ENCODE results near the gene KIF16B. TPM values are rescaled to one million over a fixed set of nuclear protein-coding genes. Genes with fewer than 3 reads are reported as not detected.

The KIF16B gene
- total and polyA plus RNA-seq, 8 donors, result 5.0 to 59.8 (median 24.2) TPM

DNA sequence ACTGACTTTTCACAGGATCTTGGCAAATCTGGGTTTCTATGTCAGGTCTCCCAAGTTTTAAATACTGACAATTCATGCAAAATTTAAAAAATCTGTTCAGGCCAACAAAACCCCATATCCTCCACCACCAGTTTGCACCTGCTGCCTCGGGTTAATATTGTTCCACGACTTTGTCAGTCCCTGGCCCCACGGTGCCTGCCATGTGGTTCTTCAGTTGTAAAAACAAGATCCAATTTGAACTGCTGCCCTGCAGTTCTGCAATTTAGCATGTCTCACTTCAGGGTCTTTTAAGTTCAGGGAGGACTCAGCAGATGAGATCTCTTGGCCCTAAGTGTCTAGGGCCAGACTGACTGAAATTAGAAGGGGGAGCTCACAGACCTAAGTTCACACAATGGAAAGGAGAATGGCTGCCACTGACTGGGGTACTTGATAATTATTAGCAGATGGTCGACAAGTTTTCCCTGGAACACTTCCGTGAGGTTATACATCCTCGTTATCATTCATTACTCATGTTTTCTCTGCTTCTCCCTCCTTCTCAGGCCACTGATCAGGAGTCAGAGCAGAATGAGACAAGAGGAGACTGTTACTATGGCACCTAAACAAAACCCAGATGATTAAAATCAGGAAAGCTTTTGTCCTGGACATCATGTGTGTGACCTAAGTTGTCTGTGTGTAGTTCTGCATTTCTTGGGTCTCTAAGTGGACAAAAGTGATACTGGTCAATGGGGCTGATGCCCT, 223.6 kb downstream of the KIF16B start:
- H3K9me3 ChIP-seq, result no peaks in the 10 kb centered on the region
- peaks cover 0 to 15% (median 5%) of the 10 kb centered on the region in 4 donors for H3K36me3 ChIP-seq
- WGBS, 5 donors, result 76 to 93% (median 81%) methylated on average over 6 of the region's 6 CpGs
- no peak overlapping the region for H3K4me3 ChIP-seq
- DNase-seq, result no peak
- H3K27me3 ChIP-seq, result no peaks in the 10 kb centered on the region
- intact Hi-C loops (cut with DNase I; ENCODE audit: low total_unique reads), result no loop called here
- no peak for TF ChIP-seq POLR2A (IDR thresholded peaks at IDR 0.05)
- TF ChIP-seq, protein P1, sequence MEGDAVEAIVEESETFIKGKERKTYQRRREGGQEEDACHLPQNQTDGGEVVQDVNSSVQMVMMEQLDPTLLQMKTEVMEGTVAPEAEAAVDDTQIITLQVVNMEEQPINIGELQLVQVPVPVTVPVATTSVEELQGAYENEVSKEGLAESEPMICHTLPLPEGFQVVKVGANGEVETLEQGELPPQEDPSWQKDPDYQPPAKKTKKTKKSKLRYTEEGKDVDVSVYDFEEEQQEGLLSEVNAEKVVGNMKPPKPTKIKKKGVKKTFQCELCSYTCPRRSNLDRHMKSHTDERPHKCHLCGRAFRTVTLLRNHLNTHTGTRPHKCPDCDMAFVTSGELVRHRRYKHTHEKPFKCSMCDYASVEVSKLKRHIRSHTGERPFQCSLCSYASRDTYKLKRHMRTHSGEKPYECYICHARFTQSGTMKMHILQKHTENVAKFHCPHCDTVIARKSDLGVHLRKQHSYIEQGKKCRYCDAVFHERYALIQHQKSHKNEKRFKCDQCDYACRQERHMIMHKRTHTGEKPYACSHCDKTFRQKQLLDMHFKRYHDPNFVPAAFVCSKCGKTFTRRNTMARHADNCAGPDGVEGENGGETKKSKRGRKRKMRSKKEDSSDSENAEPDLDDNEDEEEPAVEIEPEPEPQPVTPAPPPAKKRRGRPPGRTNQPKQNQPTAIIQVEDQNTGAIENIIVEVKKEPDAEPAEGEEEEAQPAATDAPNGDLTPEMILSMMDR (IDR thresholded peaks at IDR 0.05), result no peak
- TF ChIP-seq EP300 (IDR thresholded peaks at IDR 0.05), result no peak
- TF ChIP-seq POLR2AphosphoS5 (IDR thresholded peaks at IDR 0.05), result no peak
- H3K27ac ChIP-seq, result no peak overlapping the region
- H3K4me1 ChIP-seq, result no peaks in the 10 kb centered on the region

DNA sequence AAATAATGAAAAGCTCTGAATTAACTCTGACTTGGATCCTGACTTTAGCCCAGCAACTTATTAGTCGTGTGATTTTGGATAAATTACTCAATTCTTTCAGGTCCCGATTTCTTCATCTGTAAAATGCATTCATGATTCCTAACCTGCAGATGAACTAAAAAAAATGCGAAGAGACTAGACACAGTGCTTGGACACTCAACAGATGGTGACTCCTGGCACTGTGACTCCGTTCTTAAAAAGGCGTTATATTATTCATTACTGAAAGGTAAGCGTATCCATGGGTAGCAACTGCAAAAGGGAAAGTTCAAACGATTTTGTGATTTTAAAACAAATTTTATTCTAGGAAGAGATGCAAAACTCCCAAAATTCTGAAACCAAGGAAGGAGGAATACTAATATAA, 226.3 kb downstream of the KIF16B start:
- TF ChIP-seq POLR2A (IDR thresholded peaks at IDR 0.05) (no peak), POLR2AphosphoS5 (IDR thresholded peaks at IDR 0.05) (no peak), EP300 (IDR thresholded peaks at IDR 0.05) (no peak)
- TF ChIP-seq, protein P1 (IDR thresholded peaks at IDR 0.05), result no peak
- Histone ChIP-seq H3K4me1 (no peaks in the 10 kb centered on the region), H3K27me3 (no peaks in the 10 kb centered on the region), H3K27ac (no peak overlapping the region), H3K4me3 (no peak overlapping the region), H3K9me3 (no peaks in the 10 kb centered on the region), H3K36me3 (peaks cover 0 to 15% (median 7%) of the 10 kb centered on the region in 4 donors)
- DNase-seq, result no peak
- 78 to 98% (median 96%) methylated on average over 7 of the region's 7 CpGs for WGBS, 5 donors
- intact Hi-C loops (cut with DNase I; ENCODE audit: low total_unique reads), result no loop called here

DNA sequence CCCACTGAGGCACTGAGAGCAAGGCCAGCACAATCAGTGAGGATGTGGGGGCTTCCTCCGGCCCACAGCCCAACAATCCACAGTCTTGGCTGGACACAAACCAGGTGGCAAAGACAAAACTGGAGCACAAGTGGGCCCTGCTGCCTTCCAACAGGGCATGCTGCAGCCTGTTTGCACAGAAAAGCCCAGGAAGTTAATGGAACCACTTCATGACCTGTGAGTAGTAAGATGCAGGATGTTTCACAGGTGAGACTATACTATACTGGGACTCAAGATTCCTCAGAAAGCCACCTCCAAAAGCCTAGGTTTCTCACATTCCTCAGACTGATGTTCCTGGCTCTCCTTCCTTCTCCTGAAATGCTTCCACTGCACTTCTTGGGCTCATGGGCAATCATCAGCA, 235.5 kb downstream of the KIF16B start:
- 85 to 100% (median 100%) methylated on average over 1 of the region's 1 CpG for WGBS, 5 donors
- Histone ChIP-seq H3K36me3 (peaks cover 5 to 54% (median 30%) of the 10 kb centered on the region in 4 donors), H3K9me3 (peaks cover 0 to 20% (median 10%) of the 10 kb centered on the region in 4 donors), H3K27ac (no peak overlapping the region), H3K27me3 (no peaks in the 10 kb centered on the region), H3K4me3 (no peak overlapping the region), H3K4me1 (no peaks in the 10 kb centered on the region)
- DNase-seq, result no peak
- TF ChIP-seq, protein P1 (IDR thresholded peaks at IDR 0.05), result no peak
- TF ChIP-seq POLR2A (IDR thresholded peaks at IDR 0.05) (no peak), POLR2AphosphoS5 (IDR thresholded peaks at IDR 0.05) (no peak), EP300 (IDR thresholded peaks at IDR 0.05) (no peak)
- intact Hi-C loops (cut with DNase I; ENCODE audit: low total_unique reads), result no loop called here

DNA sequence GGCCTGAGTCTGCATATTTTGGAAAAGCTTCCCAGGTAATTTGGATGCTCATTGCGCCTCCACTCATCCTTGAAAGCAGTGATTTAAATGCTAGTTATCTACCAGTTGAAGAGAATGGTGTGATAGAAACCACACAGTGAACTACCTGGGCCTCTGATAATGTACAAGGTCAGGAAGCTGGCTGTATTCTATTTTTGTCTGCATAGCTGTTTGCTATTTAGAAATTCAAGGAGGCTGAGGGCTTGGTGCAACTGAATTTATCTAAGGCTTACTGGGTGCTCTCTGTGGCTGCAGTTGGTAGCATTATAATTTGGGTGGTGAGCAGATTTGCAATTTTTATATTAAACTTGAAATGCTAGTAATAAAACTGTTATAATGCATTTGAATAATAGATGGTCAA, 245.6 kb downstream of the KIF16B start:
- no peak for TF ChIP-seq EP300 (IDR thresholded peaks at IDR 0.05)
- no peak for TF ChIP-seq POLR2A (IDR thresholded peaks at IDR 0.05)
- TF ChIP-seq, protein P1 (IDR thresholded peaks at IDR 0.05), result no peak
- TF ChIP-seq POLR2AphosphoS5 (IDR thresholded peaks at IDR 0.05), result no peak
- intact Hi-C loops (cut with DNase I; ENCODE audit: low total_unique reads), result no loop called here
- Histone ChIP-seq H3K4me1 (no peaks in the 10 kb centered on the region), H3K27ac (no peak overlapping the region), H3K4me3 (no peak overlapping the region), H3K36me3 (peaks cover 5 to 31% (median 19%) of the 10 kb centered on the region in 4 donors), H3K9me3 (peaks cover 0 to 6% (median 0%) of the 10 kb centered on the region in 4 donors), H3K27me3 (no peaks in the 10 kb centered on the region)
- 90 to 100% (median 94%) methylated on average over 1 of the region's 1 CpG for WGBS, 5 donors
- no peak for DNase-seq

All from stomach (tissue), 9 donors.